PFSK-1 (cell line): Measurements from ENCODE around the gene HIF1A.

Experiments used
- FOXP2 ChIP-seq: optimal IDR thresholded peaks from 2 replicates; pipeline ENCODE3; 2011; ENCODE audit warnings: borderline replicate concordance, control low read depth, inconsistent platforms; ENCODE audit not compliant: insufficient read depth; ENCODE audit errors: extremely low read length, extremely low read depth
- POLR2AphosphoS5 ChIP-seq: IDR thresholded peaks from 2 replicates; pipeline ENCODE4 v1.6.1; 2012; ENCODE audit warnings: low read depth, mild to moderate bottlenecking, control low read depth, low read length, moderate library complexity
- SIN3A ChIP-seq: IDR thresholded peaks from 2 replicates; pipeline ENCODE4 v1.6.1; 2012; ENCODE audit warnings: mild to moderate bottlenecking, low read length, moderate library complexity, borderline replicate concordance; ENCODE audit not compliant: insufficient read depth
- TAF1 ChIP-seq: IDR thresholded peaks from 2 replicates; pipeline ENCODE4 v1.6.1; 2012; ENCODE audit warnings: low read length, control low read depth, borderline replicate concordance; ENCODE audit not compliant: insufficient read depth
- TF ChIP-seq, protein P1 (sequence below), 2 experiments: IDR thresholded peaks; 2 replicates each; pipeline versions ENCODE4 v1.6.1 to v1.8.0; 2011 to 2012; ENCODE audit warnings: low read depth in 2 of 2, low read length in 2 of 2, control low read depth in 1 of 2, inconsistent platforms in 1 of 2, mild to moderate bottlenecking in 1 of 2, moderate library complexity in 1 of 2; ENCODE audit not compliant: insufficient read depth in 1 of 2

Gene HIF1A

DNA sequence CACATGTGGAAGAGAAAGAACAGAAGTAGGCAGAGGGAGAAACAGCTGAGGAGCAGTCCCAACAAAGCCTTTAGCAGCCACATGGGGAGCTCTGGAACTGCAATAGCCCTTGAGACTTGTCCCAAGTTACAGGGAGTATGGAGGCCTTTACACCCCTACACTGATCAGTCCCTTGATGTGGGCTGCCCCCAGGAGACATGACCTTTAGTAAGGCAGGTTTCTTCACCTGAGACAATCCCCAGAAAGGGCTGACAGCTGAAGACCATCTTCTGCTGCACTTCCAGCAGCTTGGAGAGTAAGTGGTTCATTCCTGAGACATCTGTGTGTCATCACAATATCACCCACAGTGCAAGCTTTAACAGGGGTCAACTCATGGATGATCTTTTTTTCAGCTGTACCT lies 58.3 kb downstream of the HIF1A start:
- no peak for TF ChIP-seq POLR2AphosphoS5
- TF ChIP-seq, protein P1, sequence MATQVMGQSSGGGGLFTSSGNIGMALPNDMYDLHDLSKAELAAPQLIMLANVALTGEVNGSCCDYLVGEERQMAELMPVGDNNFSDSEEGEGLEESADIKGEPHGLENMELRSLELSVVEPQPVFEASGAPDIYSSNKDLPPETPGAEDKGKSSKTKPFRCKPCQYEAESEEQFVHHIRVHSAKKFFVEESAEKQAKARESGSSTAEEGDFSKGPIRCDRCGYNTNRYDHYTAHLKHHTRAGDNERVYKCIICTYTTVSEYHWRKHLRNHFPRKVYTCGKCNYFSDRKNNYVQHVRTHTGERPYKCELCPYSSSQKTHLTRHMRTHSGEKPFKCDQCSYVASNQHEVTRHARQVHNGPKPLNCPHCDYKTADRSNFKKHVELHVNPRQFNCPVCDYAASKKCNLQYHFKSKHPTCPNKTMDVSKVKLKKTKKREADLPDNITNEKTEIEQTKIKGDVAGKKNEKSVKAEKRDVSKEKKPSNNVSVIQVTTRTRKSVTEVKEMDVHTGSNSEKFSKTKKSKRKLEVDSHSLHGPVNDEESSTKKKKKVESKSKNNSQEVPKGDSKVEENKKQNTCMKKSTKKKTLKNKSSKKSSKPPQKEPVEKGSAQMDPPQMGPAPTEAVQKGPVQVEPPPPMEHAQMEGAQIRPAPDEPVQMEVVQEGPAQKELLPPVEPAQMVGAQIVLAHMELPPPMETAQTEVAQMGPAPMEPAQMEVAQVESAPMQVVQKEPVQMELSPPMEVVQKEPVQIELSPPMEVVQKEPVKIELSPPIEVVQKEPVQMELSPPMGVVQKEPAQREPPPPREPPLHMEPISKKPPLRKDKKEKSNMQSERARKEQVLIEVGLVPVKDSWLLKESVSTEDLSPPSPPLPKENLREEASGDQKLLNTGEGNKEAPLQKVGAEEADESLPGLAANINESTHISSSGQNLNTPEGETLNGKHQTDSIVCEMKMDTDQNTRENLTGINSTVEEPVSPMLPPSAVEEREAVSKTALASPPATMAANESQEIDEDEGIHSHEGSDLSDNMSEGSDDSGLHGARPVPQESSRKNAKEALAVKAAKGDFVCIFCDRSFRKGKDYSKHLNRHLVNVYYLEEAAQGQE (IDR thresholded peaks at IDR 0.05; ENCODE audit: insufficient read depth in 1 of 2, low read depth in 2 of 2, low read length in 2 of 2), result no peak
- TF ChIP-seq SIN3A, result no peak
- no peak for TF ChIP-seq FOXP2

DNA sequence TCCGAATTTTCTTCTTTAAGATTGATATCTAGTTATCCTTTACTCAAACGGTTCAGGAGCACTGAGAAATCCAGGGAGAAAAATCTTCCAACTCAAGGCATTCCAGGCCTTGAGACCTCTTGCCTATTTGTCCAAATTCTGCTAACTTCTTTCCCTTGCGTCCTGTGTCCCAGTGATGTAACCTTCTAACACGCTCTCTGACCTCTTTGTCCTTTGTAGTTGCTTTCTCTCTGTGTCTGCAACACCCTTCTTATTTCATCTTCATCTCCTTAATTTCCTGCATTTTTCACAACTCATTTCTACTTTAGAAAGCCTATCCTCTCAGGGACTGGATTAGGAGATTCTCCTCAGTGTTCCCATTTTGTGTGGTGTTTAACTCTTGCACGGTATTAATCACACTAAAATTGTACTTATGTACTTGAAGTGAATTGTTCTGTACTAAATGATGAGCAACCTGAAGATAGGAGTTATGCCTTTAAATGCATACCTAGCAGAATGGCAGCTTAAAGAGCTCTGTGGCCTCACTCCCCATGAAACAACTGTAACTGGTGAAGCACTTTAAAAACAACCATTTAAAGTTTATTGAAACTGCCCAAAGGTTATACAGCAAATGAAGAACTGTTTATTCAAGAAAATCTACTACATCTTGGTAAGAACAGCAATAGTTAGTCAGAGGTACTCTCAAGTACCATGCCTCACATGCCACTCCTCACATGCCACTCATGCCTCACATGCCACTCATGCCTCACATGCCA lies 59.5 kb downstream of the HIF1A start:
- TF ChIP-seq FOXP2 (no peak), POLR2AphosphoS5 (no peak), SIN3A (no peak), TAF1 (no peak)
- TF ChIP-seq, protein P1 (IDR thresholded peaks at IDR 0.05; ENCODE audit: insufficient read depth in 1 of 2, low read depth in 2 of 2, low read length in 2 of 2), result no peak

DNA sequence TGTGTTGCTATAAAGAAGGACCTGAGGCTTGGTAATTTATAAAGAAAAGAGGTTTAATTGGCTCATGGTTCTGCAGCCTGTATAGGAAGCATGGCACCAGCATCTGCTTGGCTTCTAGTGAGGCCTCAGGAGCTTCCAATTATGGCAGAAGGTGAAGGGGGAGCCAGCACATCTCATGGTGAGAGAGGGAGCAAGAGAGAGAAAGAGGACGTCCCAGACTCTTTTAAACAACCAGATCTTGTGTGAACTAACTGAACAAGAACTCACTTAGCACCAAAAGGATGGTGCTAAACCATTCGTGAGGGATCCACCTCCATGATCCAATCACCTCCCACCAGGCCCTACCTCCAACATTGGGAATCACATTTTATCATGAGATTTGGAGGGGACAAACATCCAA lies 60.8 kb downstream of the HIF1A start:
- no peak for TF ChIP-seq FOXP2
- TF ChIP-seq, protein P1 (IDR thresholded peaks at IDR 0.05; ENCODE audit: insufficient read depth in 1 of 2, low read depth in 2 of 2, low read length in 2 of 2), result no peak
- TF ChIP-seq TAF1, result no peak
- TF ChIP-seq SIN3A, result no peak
- no peak for TF ChIP-seq POLR2AphosphoS5

DNA sequence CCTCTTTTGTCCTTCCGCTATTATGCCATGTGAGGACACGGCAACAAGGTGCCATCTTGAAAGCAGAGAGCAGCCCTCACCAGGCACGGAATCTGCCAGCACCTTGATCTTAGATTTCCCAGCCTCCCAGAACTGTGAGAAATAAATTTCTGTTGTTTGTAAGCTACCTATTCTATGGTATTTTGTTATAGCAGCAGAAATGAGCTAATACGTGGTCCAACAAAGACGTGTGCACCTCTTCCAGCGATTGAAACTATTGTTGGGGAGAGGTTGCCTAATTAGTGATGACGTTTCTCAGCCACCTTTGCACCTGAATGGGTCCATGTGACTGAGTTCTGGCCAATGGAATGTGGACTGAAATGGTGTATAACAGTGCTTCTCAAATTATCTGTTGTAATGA lies 64.6 kb downstream of the HIF1A start:
- TF ChIP-seq, protein P1 (IDR thresholded peaks at IDR 0.05; ENCODE audit: insufficient read depth in 1 of 2, low read depth in 2 of 2, low read length in 2 of 2), result no peak
- TF ChIP-seq TAF1, result no peak
- no peak for TF ChIP-seq SIN3A
- no peak for TF ChIP-seq POLR2AphosphoS5
- no peak for TF ChIP-seq FOXP2

DNA sequence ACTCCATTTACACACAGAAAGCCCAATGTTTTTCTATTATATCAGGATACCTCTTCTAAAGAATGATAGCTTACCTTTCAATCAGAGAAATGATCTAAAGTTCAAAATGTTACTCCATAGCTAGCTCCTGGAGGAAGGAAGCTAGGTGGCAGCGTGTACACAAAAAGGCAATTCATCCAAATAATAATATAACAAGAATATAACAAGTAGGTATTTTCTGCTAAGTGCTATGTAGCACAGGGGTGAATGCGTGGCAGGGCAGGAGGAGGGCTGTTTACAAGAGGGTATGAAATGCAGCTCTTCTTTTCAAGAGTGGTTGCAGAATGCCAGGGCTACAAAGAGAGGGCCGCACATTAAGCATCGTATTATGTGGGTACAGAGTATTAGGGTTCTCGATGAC lies 66.2 kb downstream of the HIF1A start:
- TF ChIP-seq FOXP2 (no peak), POLR2AphosphoS5 (no peak), TAF1 (no peak), SIN3A (no peak)
- TF ChIP-seq, protein P1 (IDR thresholded peaks at IDR 0.05; ENCODE audit: insufficient read depth in 1 of 2, low read depth in 2 of 2, low read length in 2 of 2), result no peak
